Endothelial cell (in vitro differentiated cells): Measurements from ENCODE around the gene LSM14A. TPM values are rescaled to one million over a fixed set of nuclear protein-coding genes. Genes with fewer than 3 reads are reported as not detected.
A peak's percentile ranks its signal among the peaks of the same experiment; 100 is the strongest.

Experiments
- DNase-seq: peaks from one replicate; pipeline ENCODE4 v3.0.0; 2021; ENCODE audit warnings: low spot score
- H3K27ac Mint-ChIP-seq: one replicate; pipeline ENCODE4 v1.8.0; 2021; ENCODE audit warnings: mixed read lengths, inconsistent platforms; ENCODE audit not compliant: unreplicated experiment
- H3K27me3 Mint-ChIP-seq: one replicate; pipeline ENCODE4 v1.8.0; 2021; ENCODE audit warnings: mild to moderate bottlenecking, moderate library complexity, mixed read lengths, inconsistent platforms; ENCODE audit not compliant: unreplicated experiment
- H3K36me3 Mint-ChIP-seq: one replicate; pipeline ENCODE4 v1.8.0; 2021; ENCODE audit warnings: mild to moderate bottlenecking, low read depth, mixed read lengths, inconsistent platforms; ENCODE audit not compliant: unreplicated experiment
- H3K4me1 Mint-ChIP-seq: one replicate; pipeline ENCODE4 v1.8.0; 2021; ENCODE audit warnings: mild to moderate bottlenecking, mixed read lengths, inconsistent platforms; ENCODE audit not compliant: unreplicated experiment
- H3K4me3 Mint-ChIP-seq: one replicate; pipeline ENCODE4 v1.8.0; 2021; ENCODE audit warnings: mild to moderate bottlenecking, mixed read lengths, inconsistent platforms; ENCODE audit not compliant: unreplicated experiment
- H3K9me3 Mint-ChIP-seq: one replicate; pipeline ENCODE4 v1.8.0; 2021; ENCODE audit warnings: mixed read lengths, inconsistent platforms; ENCODE audit not compliant: unreplicated experiment
- CTCF ChIP-seq: fragments of 200-600 bp; sonication (generic); IDR thresholded peaks from one replicate; pipeline ENCODE4 v1.5.0; 2021; ENCODE audit warnings: antibody characterized with exemption; ENCODE audit not compliant: unreplicated experiment
- total RNA-seq: library from RNA; stranded (reverse); fragmentation: NEBNext Ultra II Directional; extraction: Animal tissue kit (Norgen Biotek cat#: 25700); gene quantifications from one replicate; pipeline ENCODE4 v1.2.1, GENCODE V29; 2021; ENCODE audit not compliant: unreplicated experiment

LSM14A gene
- total RNA-seq, 1 donor from 2014 or later: 137 TPM

GRCh38 chr19:34256835-34257558, 84.7 kb downstream of the LSM14A start:
- H3K4me3 Mint-ChIP-seq: no peak overlapping the region
- H3K36me3 Mint-ChIP-seq: peaks cover 28% of the 10 kb centered on the region
- TF ChIP-seq CTCF: no peak
- H3K4me1 Mint-ChIP-seq: peaks cover 26% of the 10 kb centered on the region
- no peak for DNase-seq
- peaks cover 16% of the 10 kb centered on the region for H3K27me3 Mint-ChIP-seq
- peak overlapping the region; percentile 54 for H3K27ac Mint-ChIP-seq
- no peaks in the 10 kb centered on the region for H3K9me3 Mint-ChIP-seq

- Mint-ChIP-seq H3K36me3 (peaks cover 28% of the 10 kb centered on the region), H3K4me3 (no peak overlapping the region), H3K9me3 (no peaks in the 10 kb centered on the region), H3K27ac (peak overlapping the region; percentile 54), H3K4me1 (peaks cover 26% of the 10 kb centered on the region), H3K27me3 (peaks cover 16% of the 10 kb centered on the region)
- no peak for DNase-seq
- TF ChIP-seq CTCF: no peak
Observed at GRCh38 chr19:34257559-34257924, 85.2 kb downstream of the LSM14A start.

GRCh38 chr19:34259367-34260095, 87.2 kb downstream of the LSM14A start:
- H3K27ac Mint-ChIP-seq: no peak overlapping the region
- no peak for TF ChIP-seq CTCF
- DNase-seq: no peak
- H3K27me3 Mint-ChIP-seq: peaks cover 10% of the 10 kb centered on the region
- no peak overlapping the region for H3K4me3 Mint-ChIP-seq
- no peaks in the 10 kb centered on the region for H3K9me3 Mint-ChIP-seq
- peaks cover 25% of the 10 kb centered on the region for H3K36me3 Mint-ChIP-seq
- H3K4me1 Mint-ChIP-seq: peaks cover 24% of the 10 kb centered on the region

- Mint-ChIP-seq H3K27ac (no peak overlapping the region), H3K27me3 (peaks cover 6% of the 10 kb centered on the region), H3K4me1 (peaks cover 34% of the 10 kb centered on the region), H3K36me3 (peaks cover 19% of the 10 kb centered on the region), H3K9me3 (no peaks in the 10 kb centered on the region), H3K4me3 (no peak overlapping the region)
- no peak for DNase-seq
- no peak for TF ChIP-seq CTCF
Observed at GRCh38 chr19:34260771-34261173, 88.5 kb downstream of the LSM14A start.
